ENCODE results near the gene PRR36. TPM values are rescaled to one million over a fixed set of nuclear protein-coding genes. Genes with fewer than 3 reads are reported as not detected.

The PRR36 gene
- total and polyA plus RNA-seq, 5 donors from 2014 or later: 0.05 to 0.22 (median 0.12) TPM; not detected in 2

DNA sequence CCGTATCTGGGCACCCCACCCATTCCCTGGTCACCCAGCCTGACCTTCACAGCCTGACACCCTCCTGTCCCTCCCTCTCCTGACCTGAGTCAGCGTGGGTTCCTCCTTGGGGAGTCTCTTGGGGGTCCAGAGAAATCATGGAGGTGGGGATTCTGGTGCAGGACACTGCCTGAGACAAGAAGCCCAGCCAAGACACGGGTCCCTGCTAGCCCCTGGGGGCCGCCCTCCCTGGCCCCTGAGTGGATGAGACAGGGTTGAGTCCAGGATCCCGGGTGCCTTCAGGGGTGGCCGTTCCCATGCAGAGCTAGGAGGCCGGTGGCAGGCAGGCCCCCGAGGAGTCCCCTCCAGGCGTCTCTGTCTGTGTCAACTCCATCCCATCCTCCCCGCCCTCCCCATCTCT lies 31.1 kb upstream of the PRR36 start:
- H3K9me3 ChIP-seq (ENCODE audit: control insufficient read depth in 2 of 2, low read length in 2 of 2): no peaks in the 10 kb centered on the region
- H3K27ac ChIP-seq (ENCODE audit: insufficient read depth, low read length, poor library complexity, severe bottlenecking): peak overlapping the region; percentile 85
- Mint-ChIP-seq H3K36me3 (peaks cover 6% of the 10 kb centered on the region), H3K4me1 (peaks cover 5 to 45% (median 18%) of the 10 kb centered on the region in 4 donors), H3K4me3 (peak overlapping the region; percentile 89 to 99 (median 94)), H3K9me3 (peaks cover 0 to 9% (median 0%) of the 10 kb centered on the region in 7 donors), H3K27ac (peak overlapping the region; percentile 88 to 96 (median 96)), H3K27me3 (peaks cover 9% of the 10 kb centered on the region)
- H3K4me1 ChIP-seq (ENCODE audit: control insufficient read depth, insufficient read depth, low read length, poor library complexity, severe bottlenecking): peaks cover 38% of the 10 kb centered on the region
- peaks cover 2% of the 10 kb centered on the region for H3K36me3 ChIP-seq (ENCODE audit: control insufficient read depth, insufficient read depth, low read length)
- ATAC-seq (ENCODE audit: low read depth in 2 of 2) (no peak), DNase-seq (no peak)
- no peaks in the 10 kb centered on the region for H3K27me3 ChIP-seq (ENCODE audit: control insufficient read depth, insufficient read depth, low read length)
- peak overlapping the region; percentile 61 for H3K4me3 ChIP-seq (ENCODE audit: low read depth, low read length)

DNA sequence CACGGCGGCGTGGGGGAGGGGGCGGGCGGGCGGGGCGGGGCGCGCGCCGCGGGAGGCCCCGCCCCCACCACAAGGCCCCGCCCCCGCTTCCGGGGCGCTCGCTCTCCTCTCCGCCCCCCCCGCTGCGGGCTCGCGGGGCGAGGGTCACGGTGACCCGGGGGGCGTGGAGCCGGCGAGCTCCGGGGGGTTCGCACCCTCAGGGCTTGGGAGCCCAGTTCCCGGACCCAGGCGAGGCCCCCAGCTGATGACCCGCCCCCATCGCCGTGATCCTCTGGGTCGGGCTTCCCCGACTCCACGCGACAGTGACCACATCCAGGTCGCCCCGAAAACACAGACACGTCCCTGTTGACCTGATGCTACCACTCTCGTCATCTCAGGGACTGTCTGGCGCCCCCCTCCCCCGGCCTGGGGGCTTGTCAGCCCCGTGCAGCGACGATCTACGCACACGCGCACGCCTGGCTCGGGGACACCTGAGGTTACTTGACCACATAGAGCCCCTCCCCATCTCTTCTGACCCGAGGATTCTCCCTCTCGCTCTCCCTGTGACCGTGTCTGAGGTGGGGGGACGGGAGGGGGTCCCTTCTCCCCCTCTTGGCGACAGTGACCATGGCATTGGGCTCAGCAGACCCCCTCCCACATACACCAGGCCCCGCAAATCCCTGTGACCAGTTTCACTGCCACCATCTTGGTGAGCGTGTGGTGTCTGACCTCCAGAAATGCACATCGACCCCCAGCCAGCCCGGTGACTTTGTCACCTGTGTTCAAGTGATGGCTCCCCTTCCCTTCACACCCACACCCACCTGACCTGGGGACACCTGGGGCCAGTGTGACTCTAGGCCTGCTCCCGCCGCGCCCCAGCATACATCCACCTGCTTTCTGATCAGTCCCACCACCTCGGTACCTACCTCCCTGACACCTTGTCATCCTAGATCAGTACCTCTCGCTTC lies 30.2 kb upstream of the PRR36 start:
- peaks cover 38% of the 10 kb centered on the region for H3K4me1 ChIP-seq (ENCODE audit: control insufficient read depth, insufficient read depth, low read length, poor library complexity, severe bottlenecking)
- peak; percentile 68 to 79 (median 75) for DNase-seq
- peaks cover 5 to 45% (median 18%) of the 10 kb centered on the region in 4 donors for H3K4me1 Mint-ChIP-seq

GRCh38 chr19:7903244-7904073 lies 29.3 kb upstream of the PRR36 start, which contains the start of gene MAP2K7:
MAP2K7 (plus strand) TSS chr19:7903877; CDS start chr19:7903945, 68 bp downstream.
- peak; percentile 83 to 88 for ATAC-seq (ENCODE audit: low read depth in 2 of 2)
- H3K27me3 Mint-ChIP-seq: peaks cover 9% of the 10 kb centered on the region
- peak within 1 kb of the TSS; percentile 90 to 99 (median 94) for H3K4me3 Mint-ChIP-seq
- H3K27ac Mint-ChIP-seq: peak within 1 kb of the TSS; percentile 94 to 96 (median 96)
- Histone ChIP-seq H3K27me3 (ENCODE audit: control insufficient read depth, insufficient read depth, low read length) (no peaks in the 10 kb centered on the region), H3K4me3 (ENCODE audit: low read depth, low read length) (peak within 1 kb of the TSS; percentile 77), H3K27ac (ENCODE audit: insufficient read depth, low read length, poor library complexity, severe bottlenecking) (peak within 1 kb of the TSS; percentile 85), H3K9me3 (ENCODE audit: control insufficient read depth in 2 of 2, low read length in 2 of 2) (no peaks in the 10 kb centered on the region), H3K36me3 (ENCODE audit: control insufficient read depth, insufficient read depth, low read length) (no peaks in the 10 kb centered on the region), H3K4me1 (ENCODE audit: control insufficient read depth, insufficient read depth, low read length, poor library complexity, severe bottlenecking) (peaks cover 38% of the 10 kb centered on the region)
- peaks cover 0 to 9% (median 0%) of the 10 kb centered on the region in 7 donors for H3K9me3 Mint-ChIP-seq
- H3K36me3 Mint-ChIP-seq: peaks cover 6% of the 10 kb centered on the region
- peaks cover 5 to 45% (median 18%) of the 10 kb centered on the region in 4 donors for H3K4me1 Mint-ChIP-seq
- DNase-seq: peak; percentile 99 to 100 (median 100)

More for the DNA sequence above, 30.2 kb upstream of the PRR36 start:
- Mint-ChIP-seq H3K27ac (peak overlapping the region; percentile 88 to 96 (median 96)), H3K9me3 (peaks cover 0 to 9% (median 0%) of the 10 kb centered on the region in 7 donors), H3K36me3 (peaks cover 6% of the 10 kb centered on the region), H3K4me3 (peak overlapping the region; percentile 89 to 99 (median 94)), H3K27me3 (peaks cover 9% of the 10 kb centered on the region)
- peak; percentile 57 to 60 for ATAC-seq (ENCODE audit: low read depth in 2 of 2)
- H3K27ac ChIP-seq (ENCODE audit: insufficient read depth, low read length, poor library complexity, severe bottlenecking): peak overlapping the region; percentile 85
- no peaks in the 10 kb centered on the region for H3K36me3 ChIP-seq (ENCODE audit: control insufficient read depth, insufficient read depth, low read length)
- H3K9me3 ChIP-seq (ENCODE audit: control insufficient read depth in 2 of 2, low read length in 2 of 2): no peaks in the 10 kb centered on the region
- no peaks in the 10 kb centered on the region for H3K27me3 ChIP-seq (ENCODE audit: control insufficient read depth, insufficient read depth, low read length)
- peak overlapping the region; percentile 61 for H3K4me3 ChIP-seq (ENCODE audit: low read depth, low read length)

DNA sequence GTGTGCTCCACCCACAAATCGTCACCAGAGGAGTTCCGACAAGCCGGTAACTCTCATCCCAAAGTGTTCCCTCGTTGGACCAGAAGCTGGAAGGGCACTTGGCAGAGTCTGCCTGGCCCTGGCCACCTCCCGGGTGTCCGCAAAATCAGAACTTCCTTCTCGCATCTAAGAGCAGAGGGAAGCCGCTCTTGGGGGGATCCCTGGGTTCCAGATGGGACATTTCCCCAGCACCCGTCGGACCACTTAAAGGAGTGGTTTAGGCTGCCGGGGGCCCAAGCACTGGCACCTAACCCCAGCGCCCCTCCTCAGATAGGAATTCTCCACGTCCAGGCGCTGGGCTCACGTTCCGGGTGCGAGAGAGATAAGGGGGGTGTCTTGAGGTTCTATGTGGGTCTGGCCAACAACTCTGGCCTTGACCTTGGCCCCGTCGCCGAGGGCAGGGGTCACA lies 28.6 kb upstream of the PRR36 start:
- Histone ChIP-seq H3K27me3 (ENCODE audit: control insufficient read depth, insufficient read depth, low read length) (no peaks in the 10 kb centered on the region), H3K4me3 (ENCODE audit: low read depth, low read length) (peak overlapping the region; percentile 77), H3K36me3 (ENCODE audit: control insufficient read depth, insufficient read depth, low read length) (no peaks in the 10 kb centered on the region), H3K9me3 (ENCODE audit: control insufficient read depth in 2 of 2, low read length in 2 of 2) (no peaks in the 10 kb centered on the region), H3K27ac (ENCODE audit: insufficient read depth, low read length, poor library complexity, severe bottlenecking) (peak overlapping the region; percentile 85), H3K4me1 (ENCODE audit: control insufficient read depth, insufficient read depth, low read length, poor library complexity, severe bottlenecking) (peaks cover 38% of the 10 kb centered on the region)
- Mint-ChIP-seq H3K9me3 (peaks cover 0 to 9% (median 0%) of the 10 kb centered on the region in 7 donors), H3K4me1 (peaks cover 5 to 44% (median 18%) of the 10 kb centered on the region in 4 donors), H3K27me3 (peaks cover 9% of the 10 kb centered on the region), H3K27ac (peak overlapping the region; percentile 74 to 94 (median 88)), H3K4me3 (peak overlapping the region; percentile 90 to 99 (median 94)), H3K36me3 (peaks cover 6% of the 10 kb centered on the region)
- no peak for DNase-seq
- ATAC-seq (ENCODE audit: low read depth in 2 of 2): no peak

DNA sequence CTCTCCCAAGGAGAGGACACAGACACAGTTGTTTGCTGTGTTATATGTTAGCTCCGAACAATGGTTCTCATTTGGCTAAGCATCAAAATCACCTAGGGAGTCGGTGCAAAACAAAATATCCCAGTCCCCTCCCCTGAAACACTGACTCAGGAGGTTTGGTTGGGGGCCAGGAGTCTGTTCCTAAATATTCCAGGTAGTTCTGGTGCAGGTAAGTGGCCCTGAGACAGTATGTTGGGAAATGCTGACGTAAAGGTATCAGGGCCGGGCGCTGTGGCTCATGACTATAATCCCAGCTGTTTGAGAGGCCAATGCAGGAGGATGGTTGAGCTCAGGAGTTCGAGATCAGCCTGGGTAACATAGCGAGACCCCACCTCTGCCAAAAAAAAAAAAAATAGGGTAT lies 27.1 kb upstream of the PRR36 start:
- peaks cover 31% of the 10 kb centered on the region for H3K4me1 ChIP-seq (ENCODE audit: control insufficient read depth, insufficient read depth, low read length, poor library complexity, severe bottlenecking)
- Mint-ChIP-seq H3K36me3 (peaks cover 6% of the 10 kb centered on the region), H3K27ac (peak overlapping the region in 1 of 3 donors; percentile 32), H3K9me3 (peaks cover 0 to 9% (median 0%) of the 10 kb centered on the region in 7 donors), H3K4me3 (no peak overlapping the region), H3K27me3 (peaks cover 9% of the 10 kb centered on the region), H3K4me1 (peaks cover 5 to 35% (median 16%) of the 10 kb centered on the region in 4 donors)
- no peaks in the 10 kb centered on the region for H3K9me3 ChIP-seq (ENCODE audit: control insufficient read depth in 2 of 2, low read length in 2 of 2)
- ATAC-seq (ENCODE audit: low read depth in 2 of 2) (no peak), DNase-seq (no peak)
- H3K27me3 ChIP-seq (ENCODE audit: control insufficient read depth, insufficient read depth, low read length): no peaks in the 10 kb centered on the region
- no peak overlapping the region for H3K27ac ChIP-seq (ENCODE audit: insufficient read depth, low read length, poor library complexity, severe bottlenecking)
- H3K4me3 ChIP-seq (ENCODE audit: low read depth, low read length): no peak overlapping the region
- no peaks in the 10 kb centered on the region for H3K36me3 ChIP-seq (ENCODE audit: control insufficient read depth, insufficient read depth, low read length)

DNA sequence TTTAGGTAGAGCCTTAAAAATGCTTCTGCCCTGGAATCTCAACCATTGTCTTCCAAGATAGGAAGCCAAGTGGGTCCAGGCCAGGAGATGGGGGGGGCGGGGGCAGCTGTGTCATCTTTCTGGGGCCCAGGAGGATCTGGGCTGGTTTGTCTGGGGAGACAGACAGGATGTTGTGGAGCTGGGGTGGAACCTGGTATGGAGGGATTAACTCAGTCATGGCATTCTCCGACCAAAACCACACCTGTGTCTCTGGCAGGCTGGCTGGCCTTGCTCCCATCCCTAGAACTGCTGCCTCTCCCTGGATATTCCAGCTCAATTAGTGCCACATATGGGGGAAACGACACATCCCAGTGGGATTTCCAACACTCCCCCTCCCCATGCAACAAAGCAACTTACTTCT lies 26.7 kb upstream of the PRR36 start:
- no peak overlapping the region for H3K27ac ChIP-seq (ENCODE audit: insufficient read depth, low read length, poor library complexity, severe bottlenecking)
- no peaks in the 10 kb centered on the region for H3K27me3 ChIP-seq (ENCODE audit: control insufficient read depth, insufficient read depth, low read length)
- H3K4me3 ChIP-seq (ENCODE audit: low read depth, low read length): no peak overlapping the region
- H3K9me3 Mint-ChIP-seq: peaks cover 0 to 9% (median 0%) of the 10 kb centered on the region in 7 donors
- no peak for ATAC-seq (ENCODE audit: low read depth in 2 of 2)
- DNase-seq: no peak
- no peaks in the 10 kb centered on the region for H3K9me3 ChIP-seq (ENCODE audit: control insufficient read depth in 2 of 2, low read length in 2 of 2)
- peaks cover 5 to 31% (median 16%) of the 10 kb centered on the region in 4 donors for H3K4me1 Mint-ChIP-seq
- H3K27me3 Mint-ChIP-seq: peaks cover 9% of the 10 kb centered on the region
- H3K4me1 ChIP-seq (ENCODE audit: control insufficient read depth, insufficient read depth, low read length, poor library complexity, severe bottlenecking): peaks cover 27% of the 10 kb centered on the region
- no peaks in the 10 kb centered on the region for H3K36me3 ChIP-seq (ENCODE audit: control insufficient read depth, insufficient read depth, low read length)
- H3K4me3 Mint-ChIP-seq: peak overlapping the region in 1 of 4 donors; percentile 76
- H3K27ac Mint-ChIP-seq: peak overlapping the region in 1 of 3 donors; percentile 32
- H3K36me3 Mint-ChIP-seq: peaks cover 6% of the 10 kb centered on the region

DNA sequence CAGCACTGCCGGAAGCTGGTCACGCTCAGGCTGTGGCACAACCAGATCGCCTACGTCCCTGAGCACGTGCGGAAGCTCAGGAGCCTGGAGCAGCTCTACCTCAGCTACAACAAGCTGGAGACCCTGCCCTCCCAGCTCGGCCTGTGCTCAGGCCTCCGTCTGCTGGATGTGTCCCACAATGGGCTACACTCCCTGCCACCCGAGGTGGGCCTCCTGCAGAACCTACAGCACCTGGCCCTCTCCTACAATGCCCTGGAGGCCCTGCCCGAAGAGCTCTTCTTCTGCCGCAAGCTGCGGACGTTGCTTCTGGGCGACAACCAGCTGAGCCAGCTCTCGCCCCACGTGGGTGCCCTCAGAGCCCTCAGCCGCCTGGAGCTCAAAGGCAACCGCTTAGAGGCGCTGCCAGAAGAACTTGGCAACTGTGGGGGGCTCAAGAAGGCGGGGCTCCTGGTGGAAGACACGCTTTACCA lies 26.2 kb upstream of the PRR36 start:
- Mint-ChIP-seq H3K4me1 (peaks cover 5 to 26% (median 13%) of the 10 kb centered on the region in 4 donors), H3K27me3 (peaks cover 9% of the 10 kb centered on the region), H3K4me3 (peak overlapping the region in 1 of 4 donors; percentile 76), H3K36me3 (peaks cover 3% of the 10 kb centered on the region), H3K9me3 (peaks cover 0 to 9% (median 0%) of the 10 kb centered on the region in 7 donors), H3K27ac (no peak overlapping the region)
- Histone ChIP-seq H3K9me3 (ENCODE audit: control insufficient read depth in 2 of 2, low read length in 2 of 2) (no peaks in the 10 kb centered on the region), H3K27ac (ENCODE audit: insufficient read depth, low read length, poor library complexity, severe bottlenecking) (no peak overlapping the region), H3K4me1 (ENCODE audit: control insufficient read depth, insufficient read depth, low read length, poor library complexity, severe bottlenecking) (peaks cover 22% of the 10 kb centered on the region), H3K27me3 (ENCODE audit: control insufficient read depth, insufficient read depth, low read length) (no peaks in the 10 kb centered on the region), H3K4me3 (ENCODE audit: low read depth, low read length) (no peak overlapping the region), H3K36me3 (ENCODE audit: control insufficient read depth, insufficient read depth, low read length) (no peaks in the 10 kb centered on the region)
- DNase-seq: no peak
- no peak for ATAC-seq (ENCODE audit: low read depth in 2 of 2)
